Measurements from ENCODE around the gene ELN. TPM values are rescaled to one million over a fixed set of nuclear protein-coding genes. Genes with fewer than 3 reads are reported as not detected.

Gene ELN
- total RNA-seq, 2 experiments from 2014 or later = 0.07 to 0.19 TPM

DNA sequence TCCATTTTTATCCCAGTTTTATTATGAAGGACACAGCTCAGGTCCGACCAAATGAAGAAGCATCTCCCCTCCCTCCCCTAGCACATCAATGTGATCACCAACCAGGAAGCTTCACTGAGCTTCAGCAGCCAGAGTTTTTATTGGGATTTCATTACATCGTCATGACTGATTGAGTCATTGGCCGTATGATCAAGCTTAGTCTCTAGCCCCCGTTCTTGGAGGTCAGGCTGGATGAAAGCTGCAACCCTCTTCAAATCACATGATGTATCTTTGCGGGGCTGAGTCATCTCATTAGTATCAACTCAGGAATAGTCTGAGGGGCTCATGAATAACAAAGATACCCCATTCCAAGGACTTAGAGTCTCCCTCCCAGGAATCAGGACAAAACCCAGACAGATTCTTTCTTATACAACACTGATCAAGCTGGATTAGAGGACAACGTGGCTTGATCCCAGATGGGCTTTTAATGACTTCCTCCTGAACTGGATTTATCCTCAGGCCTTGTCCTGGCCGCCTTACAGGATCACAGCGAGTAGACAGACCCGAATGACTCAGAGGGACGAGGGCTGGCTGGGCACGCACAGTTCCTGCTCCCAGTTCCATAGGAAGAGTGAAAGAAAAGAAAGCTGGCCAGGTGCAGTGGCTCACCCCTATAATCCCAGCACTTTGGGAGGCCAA, 70.1 kb downstream of the ELN start:
- H3K27ac Mint-ChIP-seq = no peak overlapping the region
- no peaks in the 10 kb centered on the region for H3K27me3 Mint-ChIP-seq (ENCODE audit: low read depth)
- peaks cover 19% of the 10 kb centered on the region for H3K36me3 Mint-ChIP-seq (ENCODE audit: low read depth)
- DNase-seq = no peak
- CTCF ChIA-PET = no interaction called here
- intact Hi-C loops (cut with micrococcal nuclease) = no loop called here
- no peaks in the 10 kb centered on the region for H3K9me3 Mint-ChIP-seq
- peaks cover 18% of the 10 kb centered on the region for H3K4me1 Mint-ChIP-seq (ENCODE audit: low read depth)
- no peak overlapping the region for H3K4me3 Mint-ChIP-seq

DNA sequence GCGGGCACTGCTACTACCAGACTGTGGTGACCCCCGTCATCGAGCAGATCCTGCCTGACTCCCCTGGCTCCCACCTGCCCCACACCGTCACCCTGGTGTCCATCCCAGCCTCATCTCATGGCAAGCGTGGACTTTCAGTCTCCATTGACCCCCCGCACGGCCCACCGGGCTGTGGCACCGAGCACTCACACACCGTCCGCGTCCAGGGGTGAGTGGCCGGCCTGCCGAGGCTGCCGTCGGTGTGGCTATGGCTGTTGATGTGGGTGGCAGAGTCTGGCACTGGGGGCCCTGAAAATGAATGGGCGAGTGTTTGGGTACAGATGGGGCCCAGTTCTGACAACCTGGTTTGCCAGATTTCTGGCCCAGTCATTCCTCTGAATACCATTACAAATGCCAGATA, 71.1 kb downstream of the ELN start:
- Mint-ChIP-seq H3K4me3 (no peak overlapping the region), H3K27me3 (ENCODE audit: low read depth) (no peaks in the 10 kb centered on the region), H3K4me1 (ENCODE audit: low read depth) (peaks cover 12% of the 10 kb centered on the region)

DNA sequence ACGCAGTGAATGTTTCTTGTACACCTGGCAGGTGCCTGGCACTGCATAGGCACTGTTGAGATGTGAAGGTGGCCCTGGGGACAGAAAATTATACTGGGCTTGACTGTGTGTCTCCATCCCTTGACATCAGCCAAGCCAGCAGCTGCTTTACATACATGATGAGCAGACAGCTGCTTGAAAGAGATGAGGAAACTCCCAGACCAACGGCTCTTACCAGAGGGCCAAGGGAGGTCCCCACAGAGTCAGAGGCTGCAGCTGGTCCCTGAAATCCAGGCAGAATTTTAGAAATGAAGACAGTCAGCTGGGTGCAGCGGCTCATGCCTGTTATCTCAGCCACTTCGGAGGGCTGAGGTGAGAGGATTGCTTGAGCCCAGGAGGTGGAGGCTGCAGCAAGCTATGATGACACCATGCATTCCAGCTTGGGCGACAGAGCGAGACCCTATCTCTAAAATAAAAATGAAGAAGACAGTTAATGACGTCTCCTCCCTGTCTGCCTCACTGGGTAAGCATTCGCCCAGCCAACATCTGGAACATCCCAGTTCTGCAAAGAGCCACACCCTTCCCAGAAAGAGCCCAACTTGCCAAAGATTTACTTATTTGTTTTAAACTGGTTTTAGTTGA, 73.2 kb downstream of the ELN start:
- intact Hi-C loops (cut with micrococcal nuclease) = no loop called here
- no peak for DNase-seq
- H3K4me1 Mint-ChIP-seq (ENCODE audit: low read depth) = no peaks in the 10 kb centered on the region
- CTCF ChIA-PET = no interaction called here
- H3K27me3 Mint-ChIP-seq (ENCODE audit: low read depth) = no peaks in the 10 kb centered on the region
- H3K4me3 Mint-ChIP-seq = no peak overlapping the region
- H3K27ac Mint-ChIP-seq = no peak overlapping the region
- peaks cover 27% of the 10 kb centered on the region for H3K36me3 Mint-ChIP-seq (ENCODE audit: low read depth)
- H3K9me3 Mint-ChIP-seq = no peaks in the 10 kb centered on the region

More for the DNA sequence above, 71.1 kb downstream of the ELN start:
- DNase-seq = no peak
- Mint-ChIP-seq H3K36me3 (ENCODE audit: low read depth) (peaks cover 23% of the 10 kb centered on the region), H3K27ac (no peak overlapping the region), H3K9me3 (no peaks in the 10 kb centered on the region)
- CTCF ChIA-PET = no interaction called here
- intact Hi-C loops (cut with micrococcal nuclease) = no loop called here

DNA sequence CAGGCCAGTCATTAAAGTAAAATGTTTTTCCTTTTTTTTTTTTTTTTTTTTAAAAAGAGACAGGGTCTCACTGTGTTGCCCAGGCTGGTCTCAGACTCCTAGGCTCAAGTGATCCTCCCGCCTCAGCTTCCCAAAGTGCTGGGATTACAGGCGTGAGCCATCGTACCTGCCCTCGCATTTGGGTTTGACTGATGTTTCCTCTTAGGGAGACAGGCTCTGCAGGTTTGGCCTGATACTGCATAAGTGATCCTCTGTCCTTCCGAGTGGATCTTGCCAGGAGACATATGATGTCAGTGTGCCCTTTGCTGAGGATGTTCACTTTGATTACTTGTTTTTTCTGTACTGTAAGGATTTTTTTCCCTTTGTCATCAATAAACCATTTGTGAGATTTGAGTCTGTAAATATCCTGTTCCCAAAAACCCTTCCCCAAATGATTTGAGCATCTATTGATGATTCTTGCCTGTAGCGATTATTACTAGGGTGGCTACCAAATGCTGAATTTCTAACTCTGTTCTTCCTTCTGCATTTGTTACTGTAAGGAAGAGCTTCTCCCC, 75.3 kb downstream of the ELN start:
- DNase-seq = no peak
- Mint-ChIP-seq H3K27me3 (ENCODE audit: low read depth) (no peaks in the 10 kb centered on the region), H3K9me3 (no peaks in the 10 kb centered on the region), H3K36me3 (ENCODE audit: low read depth) (peaks cover 19% of the 10 kb centered on the region), H3K27ac (no peak overlapping the region), H3K4me3 (no peak overlapping the region), H3K4me1 (ENCODE audit: low read depth) (no peaks in the 10 kb centered on the region)
- CTCF ChIA-PET = interaction anchor here (0.7 kb wide), 1 partner anchor 65 kb away, joined by 3 read pairs; no protein-coding TSS in a partner anchor
- intact Hi-C loops (cut with micrococcal nuclease) = no loop called here

DNA sequence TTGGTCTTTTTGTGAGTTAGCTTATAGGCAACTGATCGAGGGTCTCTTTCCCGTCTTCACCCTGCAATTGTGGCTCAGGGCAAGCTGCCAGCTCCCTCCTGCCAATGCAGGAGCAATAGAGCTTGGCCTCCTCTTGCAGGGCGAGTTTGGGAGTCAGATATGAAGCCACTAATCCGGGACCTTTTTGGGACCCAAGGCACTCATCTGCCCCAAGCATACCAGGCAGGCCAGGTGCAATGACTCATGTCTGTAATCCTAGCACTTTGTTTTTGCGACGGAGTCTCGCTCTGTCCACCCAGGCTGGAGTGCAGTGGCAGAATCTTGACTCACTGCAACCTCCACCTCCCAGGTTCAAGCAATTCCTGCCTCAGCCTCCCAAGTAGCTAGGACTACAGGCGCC, 76.7 kb downstream of the ELN start:
- H3K27me3 Mint-ChIP-seq (ENCODE audit: low read depth) = no peaks in the 10 kb centered on the region
- intact Hi-C loops (cut with micrococcal nuclease) = no loop called here
- peaks cover 16% of the 10 kb centered on the region for H3K36me3 Mint-ChIP-seq (ENCODE audit: low read depth)
- DNase-seq = no peak
- H3K4me1 Mint-ChIP-seq (ENCODE audit: low read depth) = no peaks in the 10 kb centered on the region
- no peak overlapping the region for H3K4me3 Mint-ChIP-seq
- H3K27ac Mint-ChIP-seq = no peak overlapping the region
- H3K9me3 Mint-ChIP-seq = no peaks in the 10 kb centered on the region
- CTCF ChIA-PET = no interaction called here

DNA sequence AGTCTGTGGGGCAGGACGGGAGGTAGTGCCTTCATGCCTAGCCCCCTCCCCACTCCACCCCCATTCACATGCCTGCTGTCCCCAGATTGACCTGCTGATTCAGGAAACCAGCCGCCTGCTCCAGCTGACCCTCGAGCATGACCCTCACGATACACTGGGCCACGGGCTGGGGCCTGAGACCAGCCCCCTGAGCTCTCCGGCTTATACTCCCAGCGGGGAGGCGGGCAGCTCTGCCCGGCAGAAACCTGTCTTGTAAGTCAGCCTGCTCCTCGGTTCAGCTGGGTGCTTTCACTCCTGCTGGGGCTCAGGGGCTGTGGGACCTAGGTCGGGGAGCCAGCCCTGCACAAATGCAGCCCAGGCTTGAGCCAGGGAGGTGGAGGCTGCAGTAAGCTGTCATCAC, 78.0 kb downstream of the ELN start:
- no peaks in the 10 kb centered on the region for H3K4me1 Mint-ChIP-seq (ENCODE audit: low read depth)
- no peak overlapping the region for H3K27ac Mint-ChIP-seq
- no peak for DNase-seq
- H3K27me3 Mint-ChIP-seq (ENCODE audit: low read depth) = no peaks in the 10 kb centered on the region
- intact Hi-C loops (cut with micrococcal nuclease) = no loop called here
- H3K4me3 Mint-ChIP-seq = no peak overlapping the region
- no peaks in the 10 kb centered on the region for H3K9me3 Mint-ChIP-seq
- CTCF ChIA-PET = no interaction called here
- H3K36me3 Mint-ChIP-seq (ENCODE audit: low read depth) = peaks cover 16% of the 10 kb centered on the region

DNA sequence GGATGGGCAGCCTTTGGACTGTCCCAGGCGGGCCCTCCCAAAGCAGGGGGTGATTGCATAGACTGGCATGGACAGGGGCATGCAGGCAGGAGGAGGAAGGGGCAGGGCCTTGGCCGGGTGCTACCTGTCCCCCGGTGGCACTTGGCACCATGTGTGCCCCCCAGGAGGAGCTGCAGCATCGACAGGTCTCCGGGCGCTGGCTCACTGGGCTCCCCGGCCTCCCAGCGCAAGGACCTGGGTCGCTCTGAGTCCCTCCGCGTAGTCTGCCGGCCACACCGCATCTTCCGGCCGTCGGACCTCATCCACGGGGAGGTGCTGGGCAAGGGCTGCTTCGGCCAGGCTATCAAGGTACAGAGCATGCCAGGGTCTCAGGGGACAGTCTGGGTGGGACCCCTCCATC, 78.9 kb downstream of the ELN start:
- H3K36me3 Mint-ChIP-seq (ENCODE audit: low read depth) = peaks cover 16% of the 10 kb centered on the region
- H3K9me3 Mint-ChIP-seq = no peaks in the 10 kb centered on the region
- no peak for DNase-seq
- intact Hi-C loops (cut with micrococcal nuclease) = no loop called here
- no peak overlapping the region for H3K4me3 Mint-ChIP-seq
- H3K27me3 Mint-ChIP-seq (ENCODE audit: low read depth) = no peaks in the 10 kb centered on the region
- H3K27ac Mint-ChIP-seq = no peak overlapping the region
- H3K4me1 Mint-ChIP-seq (ENCODE audit: low read depth) = no peaks in the 10 kb centered on the region
- CTCF ChIA-PET = no interaction called here

GRCh38 chr7:74115326-74115725, 87.4 kb downstream of the ELN start:
- Mint-ChIP-seq H3K27me3 (ENCODE audit: low read depth) (no peaks in the 10 kb centered on the region), H3K4me1 (ENCODE audit: low read depth) (no peaks in the 10 kb centered on the region), H3K4me3 (no peak overlapping the region), H3K9me3 (no peaks in the 10 kb centered on the region), H3K36me3 (ENCODE audit: low read depth) (peaks cover 12% of the 10 kb centered on the region), H3K27ac (no peak overlapping the region)
- DNase-seq = no peak
- CTCF ChIA-PET = no interaction called here
- intact Hi-C loops (cut with micrococcal nuclease) = no loop called here

DNA sequence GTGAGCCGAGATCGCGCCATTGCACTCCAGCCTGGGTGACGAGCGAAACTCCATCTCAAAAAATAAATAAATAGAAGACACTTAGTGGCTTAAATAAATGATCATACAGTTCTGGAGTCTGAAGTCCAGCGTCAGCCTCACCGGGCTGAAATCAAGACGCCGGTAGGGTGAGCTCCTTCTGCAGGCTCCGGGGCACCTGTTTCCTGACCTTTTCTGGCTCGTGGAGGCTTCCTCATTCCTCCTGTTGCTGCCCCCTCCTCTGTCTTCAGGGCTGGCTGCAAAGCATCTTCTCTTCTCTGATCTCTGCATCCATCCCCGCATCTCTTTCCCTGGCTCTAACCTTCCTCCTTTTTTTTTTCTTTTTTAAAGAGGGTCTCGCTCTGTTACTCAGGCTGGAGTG, 88.4 kb downstream of the ELN start:
- Mint-ChIP-seq H3K27me3 (ENCODE audit: low read depth) (no peaks in the 10 kb centered on the region), H3K9me3 (no peaks in the 10 kb centered on the region), H3K4me3 (no peak overlapping the region), H3K27ac (no peak overlapping the region), H3K4me1 (ENCODE audit: low read depth) (no peaks in the 10 kb centered on the region), H3K36me3 (ENCODE audit: low read depth) (peaks cover 13% of the 10 kb centered on the region)
- CTCF ChIA-PET = interaction anchor here (0.7 kb wide), 1 partner anchor 159 kb away, joined by 3 read pairs; no protein-coding TSS in a partner anchor
- intact Hi-C loops (cut with micrococcal nuclease) = no loop called here
- DNase-seq = no peak

Other genes starting within 250 kb of the ELN start
- under 1 TPM; 0.10 to 0.25 TPM for gene CLDN4, start 197.2 kb upstream of the ELN start, total RNA-seq
- gene METTL27, start 185.7 kb upstream of the ELN start, total RNA-seq = 1 to 10 TPM; 1.7 to 2.2 TPM
- not detected for gene TMEM270, start 167.0 kb upstream of the ELN start, total RNA-seq
- gene LIMK1, start 55.6 kb downstream of the ELN start, total RNA-seq = 1 to 10 TPM; 7.9 to 9.2 TPM
- 100 to 1,000 TPM; 492 to 518 TPM for gene EIF4H, start 146.2 kb downstream of the ELN start, total RNA-seq
- 1 to 10 TPM; 2.4 to 2.6 TPM for gene LAT2, start 181.8 kb downstream of the ELN start, total RNA-seq
- gene RFC2, start 226.2 kb downstream of the ELN start, total RNA-seq = 10 to 100 TPM; 91.5 to 96.0 TPM

Measured in activated naive CD4-positive, alpha-beta T cell treated with anti-CD3 and anti-CD28 coated beads for 36 hours (primary cell).